ENCODE data around the gene ZBTB4.

Gene ZBTB4

GRCh38 chr17:7480089-7480384 lies 606 bp upstream of the ZBTB4 start:
- TF ChIP-seq CTCF (conservative IDR thresholded peaks at IDR 0.05; ENCODE audit: low read depth, low read length), result no peak
- no peak overlapping the region for H3K4me3 ChIP-seq (IDR thresholded peaks at IDR 0.05; ENCODE audit: insufficient read depth, low read depth, low read length)
- H3K27ac ChIP-seq, result no peak overlapping the region
- H3K27me3 ChIP-seq (ENCODE audit: insufficient read depth, low read depth), result no peaks in the 10 kb centered on the region
- H3K79me2 ChIP-seq (ENCODE audit: insufficient read depth, low read depth), result peaks cover 3% of the 10 kb centered on the region; the same call in 1 of the 2 replicates
- H3K4me2 ChIP-seq, result peak overlapping the region; percentile 17; the same call in 1 of the 2 replicates
- peak overlapping the region; percentile 46; the same call in 1 of the 2 replicates for H3K9ac ChIP-seq
- H3K4me1 ChIP-seq (ENCODE audit: low read depth, poor library complexity, severe bottlenecking), result no peaks in the 10 kb centered on the region
- H2AFZ ChIP-seq (ENCODE audit: low read depth), result peak overlapping the region; percentile 26; the same call in 1 of the 2 replicates
- no peaks in the 10 kb centered on the region for H4K20me1 ChIP-seq (ENCODE audit: insufficient read depth)
- H3K36me3 ChIP-seq (ENCODE audit: insufficient read depth), result no peaks in the 10 kb centered on the region

GRCh38 chr17:7478276-7479212 lies 887 bp downstream of the ZBTB4 start:
- no peaks in the 10 kb centered on the region for H3K79me2 ChIP-seq (ENCODE audit: insufficient read depth, low read depth)
- TF ChIP-seq CTCF (conservative IDR thresholded peaks at IDR 0.05; ENCODE audit: low read depth, low read length), result no peak
- no peak overlapping the region for H3K27ac ChIP-seq
- no peak overlapping the region for H3K4me3 ChIP-seq (IDR thresholded peaks at IDR 0.05; ENCODE audit: insufficient read depth, low read depth, low read length)
- H3K9ac ChIP-seq, result peak overlapping the region; percentile 64
- no peak overlapping the region; the same call in 1 of the 2 replicates for H3K4me2 ChIP-seq
- no peaks in the 10 kb centered on the region for H3K4me1 ChIP-seq (ENCODE audit: low read depth, poor library complexity, severe bottlenecking)
- no peaks in the 10 kb centered on the region for H3K27me3 ChIP-seq (ENCODE audit: insufficient read depth, low read depth)
- no peaks in the 10 kb centered on the region for H4K20me1 ChIP-seq (ENCODE audit: insufficient read depth)
- no peak overlapping the region for H2AFZ ChIP-seq (ENCODE audit: low read depth)
- no peaks in the 10 kb centered on the region for H3K36me3 ChIP-seq (ENCODE audit: insufficient read depth)

GRCh38 chr17:7477392-7478275 lies 1.8 kb downstream of the ZBTB4 start:
- Histone ChIP-seq H3K79me2 (ENCODE audit: insufficient read depth, low read depth) (no peaks in the 10 kb centered on the region), H3K4me2 (no peak overlapping the region), H2AFZ (ENCODE audit: low read depth) (no peak overlapping the region), H3K4me3 (IDR thresholded peaks at IDR 0.05; ENCODE audit: insufficient read depth, low read depth, low read length) (no peak overlapping the region), H3K36me3 (ENCODE audit: insufficient read depth) (no peaks in the 10 kb centered on the region), H4K20me1 (ENCODE audit: insufficient read depth) (no peaks in the 10 kb centered on the region), H3K9ac (no peak overlapping the region), H3K27ac (no peak overlapping the region), H3K27me3 (ENCODE audit: insufficient read depth, low read depth) (no peaks in the 10 kb centered on the region), H3K4me1 (ENCODE audit: low read depth, poor library complexity, severe bottlenecking) (no peaks in the 10 kb centered on the region)
- no peak for TF ChIP-seq CTCF (conservative IDR thresholded peaks at IDR 0.05; ENCODE audit: low read depth, low read length)

GRCh38 chr17:7476951-7477350 lies 2.5 kb downstream of the ZBTB4 start:
- H3K79me2 ChIP-seq (ENCODE audit: insufficient read depth, low read depth), result no peaks in the 10 kb centered on the region
- H4K20me1 ChIP-seq (ENCODE audit: insufficient read depth), result no peaks in the 10 kb centered on the region
- no peak overlapping the region for H3K4me2 ChIP-seq
- no peaks in the 10 kb centered on the region for H3K27me3 ChIP-seq (ENCODE audit: insufficient read depth, low read depth)
- no peak for TF ChIP-seq CTCF (conservative IDR thresholded peaks at IDR 0.05; ENCODE audit: low read depth, low read length)
- no peaks in the 10 kb centered on the region for H3K4me1 ChIP-seq (ENCODE audit: low read depth, poor library complexity, severe bottlenecking)
- no peak overlapping the region for H3K27ac ChIP-seq
- no peak overlapping the region for H2AFZ ChIP-seq (ENCODE audit: low read depth)
- no peaks in the 10 kb centered on the region for H3K36me3 ChIP-seq (ENCODE audit: insufficient read depth)
- H3K9ac ChIP-seq, result no peak overlapping the region
- no peak overlapping the region for H3K4me3 ChIP-seq (IDR thresholded peaks at IDR 0.05; ENCODE audit: insufficient read depth, low read depth, low read length)

Data from KMS-11 (cell line).